HG02759 (cell line): Measurements from ENCODE around the gene KLHL17.
"Not testable (repeated sequence)": the region's sequence is repeated elsewhere in the genome, so short reads cannot be mapped to it uniquely, and the experiment has no call there.

Experiments
- ATAC-seq: cut with Tn5 transposase; IDR thresholded peaks from one replicate; pipeline ENCODE4 v1.9.1; 2021; ENCODE audit warnings: mild to moderate bottlenecking, moderate library complexity; ENCODE audit not compliant: unreplicated experiment

The KLHL17 gene

GRCh38 chr1:966135-966703, 5.8 kb downstream of the KLHL17 start, which contains the start of gene PLEKHN1:
TSS of gene PLEKHN1 (plus strand) at chr1:966482. CDS start at chr1:966532, 50 bp downstream.
- ATAC-seq, result no peak

DNA sequence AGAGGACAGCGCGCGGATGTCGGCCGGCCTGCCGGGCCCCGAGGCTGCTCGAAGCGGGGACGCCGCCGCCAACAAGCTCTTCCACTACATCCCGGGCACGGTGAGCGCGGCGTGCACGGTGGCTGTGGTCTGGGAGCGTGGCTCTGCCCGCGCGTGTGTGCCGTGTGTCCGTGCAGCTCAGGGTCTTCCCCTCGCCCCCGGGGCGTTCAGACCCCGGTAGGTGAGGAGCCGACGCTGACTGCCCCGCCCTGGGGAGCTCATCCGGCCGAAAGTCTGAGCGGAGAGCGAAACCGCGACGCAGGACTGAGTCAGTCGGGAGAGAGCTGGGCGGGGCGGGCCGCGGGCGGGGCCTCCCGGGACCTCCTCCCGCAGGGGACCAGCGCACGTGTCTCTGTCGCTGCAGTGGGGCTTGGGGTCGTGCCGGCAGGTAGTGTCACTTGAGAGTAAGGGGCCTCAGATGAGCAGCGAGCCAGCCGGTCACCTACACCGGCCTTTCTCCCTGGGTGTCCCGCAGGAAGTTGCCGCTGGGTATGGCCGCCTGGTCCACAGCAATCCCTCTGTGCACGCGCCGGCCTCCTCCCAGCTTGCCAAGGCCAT, 6.4 kb downstream of the KLHL17 start:
- peak; percentile 67 for ATAC-seq

GRCh38 chr1:967466-968343, 7.3 kb downstream of the KLHL17 start:
- no peak for ATAC-seq

DNA sequence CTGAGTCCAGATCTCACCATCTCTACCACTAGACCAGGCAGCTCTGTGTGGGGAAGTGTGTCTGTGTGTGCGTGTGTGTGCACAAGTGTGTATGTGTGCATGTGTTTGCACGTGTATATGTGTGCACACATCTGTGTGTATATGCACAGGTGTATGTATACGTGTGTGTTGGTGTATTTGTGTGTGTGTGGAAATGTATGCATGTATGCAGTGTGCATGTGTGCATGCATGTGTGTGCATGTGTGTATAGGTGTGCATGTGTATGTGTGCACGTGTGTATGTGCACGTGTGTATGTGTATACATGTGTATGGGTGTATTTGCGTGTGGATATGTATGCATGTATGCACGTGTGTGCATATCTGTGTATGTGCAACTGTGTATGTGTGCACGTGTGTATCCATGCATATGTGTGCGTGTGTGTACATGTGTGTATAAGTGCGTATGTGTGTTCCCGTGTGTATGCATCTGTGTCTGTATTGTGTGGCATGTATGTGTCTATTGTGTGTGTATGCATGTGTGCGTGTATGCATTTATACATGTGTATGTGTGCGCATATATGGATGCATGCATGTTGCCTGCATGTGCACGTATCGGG, 9.0 kb downstream of the KLHL17 start:
- ATAC-seq, result no peak

- ATAC-seq, result no peak
Observed at GRCh38 chr1:970242-970972, 10.0 kb downstream of the KLHL17 start.

DNA sequence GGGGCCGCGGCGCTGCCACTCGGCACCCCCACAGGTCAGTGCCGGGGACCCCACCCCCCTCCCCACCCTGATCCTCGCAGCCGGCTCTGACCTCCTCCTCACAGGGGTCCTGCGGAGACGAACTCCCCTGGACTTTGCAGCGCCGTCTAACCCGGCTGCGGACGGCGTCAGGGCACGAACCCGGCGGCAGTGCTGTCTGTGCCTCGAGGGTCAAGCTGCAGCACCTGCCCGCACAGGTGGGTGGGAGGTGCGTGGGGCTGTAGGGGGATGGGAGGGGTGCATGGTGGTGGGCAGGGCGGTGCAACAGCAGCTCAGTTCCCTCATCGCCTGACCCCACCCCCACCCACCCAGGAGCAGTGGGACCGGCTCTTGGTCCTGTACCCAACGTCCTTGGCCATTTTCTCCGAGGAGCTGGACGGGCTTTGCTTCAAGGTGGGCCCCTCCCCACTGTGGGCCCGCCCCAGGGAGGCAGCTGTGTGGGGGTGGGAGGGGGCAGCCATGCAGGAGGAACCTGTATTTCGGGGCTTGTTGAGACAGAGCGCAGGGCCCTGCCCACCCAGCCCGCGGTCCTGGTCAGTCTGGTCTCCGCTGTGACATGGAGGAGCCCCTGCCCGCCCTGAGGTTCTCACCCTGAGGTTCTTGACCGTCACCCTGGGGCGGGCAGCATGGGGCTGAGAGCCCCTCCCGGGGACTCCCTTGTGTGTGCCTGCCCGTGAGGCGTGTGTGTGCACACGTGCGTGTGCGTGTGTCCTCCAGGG, 10.8 kb downstream of the KLHL17 start:
- no peak for ATAC-seq

GRCh38 chr1:971751-972506, 11.5 kb downstream of the KLHL17 start:
- no peak for ATAC-seq

- ATAC-seq, result no peak
Observed at GRCh38 chr1:972726-973458, 12.5 kb downstream of the KLHL17 start.

GRCh38 chr1:973459-974292, 13.3 kb downstream of the KLHL17 start:
- no peak for ATAC-seq

- no peak for ATAC-seq
Observed at GRCh38 chr1:974293-974640, 13.9 kb downstream of the KLHL17 start.

GRCh38 chr1:974687-975328, 14.4 kb downstream of the KLHL17 start:
- no peak for ATAC-seq

DNA sequence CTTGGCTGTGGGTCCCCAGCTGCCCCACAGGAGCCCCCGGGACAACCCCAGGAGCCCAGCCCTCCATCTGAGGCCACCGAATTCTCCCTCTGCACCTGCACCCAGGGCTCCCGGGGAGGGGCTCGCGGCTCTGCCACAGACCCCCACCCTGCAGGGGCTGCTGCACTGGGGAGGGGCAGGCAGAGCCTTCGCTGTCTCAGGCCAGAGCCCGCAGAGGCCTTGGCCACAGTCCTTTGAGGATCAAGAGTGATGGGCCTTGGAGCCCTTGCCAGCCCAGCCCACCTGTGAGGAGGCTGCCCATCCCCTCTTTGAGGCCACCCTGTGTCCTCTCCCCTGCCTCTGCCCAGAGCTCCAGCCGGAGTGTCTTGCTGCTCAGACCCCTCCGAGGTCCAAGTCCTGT, 15.0 kb downstream of the KLHL17 start:
- no peak for ATAC-seq

GRCh38 chr1:975896-976683, 15.7 kb downstream of the KLHL17 start:
- ATAC-seq, result no peak

DNA sequence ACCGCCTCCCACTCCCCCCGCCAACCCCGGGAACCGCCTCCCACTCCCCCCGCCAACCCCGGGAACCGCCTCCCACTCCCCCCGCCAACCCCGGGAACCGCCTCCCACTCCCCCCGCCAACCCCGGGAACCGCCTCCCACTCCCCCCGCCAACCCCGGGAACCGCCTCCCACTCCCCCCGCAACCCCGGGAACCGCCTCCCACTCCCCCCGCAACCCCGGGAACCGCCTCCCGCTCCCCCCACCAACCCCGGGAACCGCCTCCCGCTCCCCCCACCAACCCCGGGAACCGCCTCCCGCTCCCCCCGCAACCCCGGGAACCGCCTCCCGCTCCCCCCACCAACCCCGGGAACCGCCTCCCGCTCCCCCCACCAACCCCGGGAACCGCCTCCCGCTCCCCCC, 16.4 kb downstream of the KLHL17 start:
- not testable (repeated sequence) for ATAC-seq

GRCh38 chr1:978069-978834, 17.9 kb downstream of the KLHL17 start:
- no peak for ATAC-seq
